ENCODE measurements around the gene STXBP6.

Gene STXBP6

GRCh38 chr14:25050269-25051150 lies 563 bp upstream of the STXBP6 start:
- peak; percentile 73 for DNase-seq

DNA sequence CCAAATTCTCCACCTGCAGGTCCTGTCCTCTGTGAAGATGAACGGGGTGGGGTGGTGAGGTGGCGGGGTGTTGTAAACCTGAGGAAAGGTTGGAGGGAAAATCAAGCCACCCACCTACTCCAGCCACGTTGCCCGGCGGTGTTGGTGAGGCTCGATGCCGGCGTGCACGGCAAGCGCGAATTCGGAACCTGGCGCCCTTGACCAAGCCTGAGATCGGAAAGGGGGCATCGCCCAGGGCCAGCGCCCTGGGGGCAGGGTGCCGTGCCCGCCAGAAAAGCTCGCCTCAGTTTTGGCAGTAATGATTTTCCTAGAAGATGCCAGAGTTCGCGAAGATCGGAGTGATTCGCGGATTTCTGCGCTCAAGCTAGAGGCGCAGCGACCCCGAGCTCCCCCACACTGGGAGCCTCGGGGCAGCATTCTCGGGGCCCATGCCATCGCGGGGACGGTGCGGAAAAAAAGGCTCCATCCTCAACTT lies 817 bp downstream of the STXBP6 start:
- peak; percentile 5 for DNase-seq

DNA sequence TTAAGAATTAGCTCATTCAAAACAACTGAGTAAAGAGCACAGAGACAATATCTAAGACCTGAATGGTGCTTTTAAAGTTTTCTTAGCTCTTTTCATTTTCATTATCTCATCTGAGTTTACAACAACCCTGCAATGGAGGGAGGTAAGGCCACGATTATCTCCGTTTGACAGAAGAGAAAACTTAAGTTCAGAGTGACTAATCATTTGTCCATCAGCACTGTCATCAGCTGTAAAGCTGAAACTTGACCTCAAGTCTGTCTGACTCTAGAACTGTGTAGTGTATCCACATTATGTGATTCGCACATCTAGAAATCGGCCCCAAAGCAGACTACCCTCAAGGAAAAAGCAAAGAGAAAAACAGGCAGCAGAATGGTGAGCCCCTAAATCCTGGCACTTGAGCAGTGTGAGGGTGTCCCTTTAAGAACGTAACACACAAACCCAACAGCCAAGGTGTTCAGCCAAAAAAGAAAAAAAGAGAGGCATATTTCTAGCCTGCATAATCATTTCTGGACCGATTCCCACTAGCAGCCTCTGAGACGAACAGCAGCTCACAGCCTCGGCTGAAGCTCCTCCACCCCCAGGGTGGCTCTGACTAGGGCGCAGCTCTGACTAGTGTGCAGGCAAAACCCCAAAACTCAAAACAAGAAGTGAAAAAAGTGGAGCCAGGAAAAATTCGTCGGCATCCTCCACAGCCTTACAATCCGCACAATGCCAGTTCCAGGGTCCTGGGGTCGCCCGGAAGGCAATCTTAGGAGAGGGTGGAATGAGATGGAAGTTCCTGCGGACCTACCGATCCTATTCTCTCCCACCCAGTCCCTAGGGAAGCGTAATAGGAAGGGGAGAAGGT lies 1.6 kb downstream of the STXBP6 start:
- peak; percentile 58 for DNase-seq

DNA sequence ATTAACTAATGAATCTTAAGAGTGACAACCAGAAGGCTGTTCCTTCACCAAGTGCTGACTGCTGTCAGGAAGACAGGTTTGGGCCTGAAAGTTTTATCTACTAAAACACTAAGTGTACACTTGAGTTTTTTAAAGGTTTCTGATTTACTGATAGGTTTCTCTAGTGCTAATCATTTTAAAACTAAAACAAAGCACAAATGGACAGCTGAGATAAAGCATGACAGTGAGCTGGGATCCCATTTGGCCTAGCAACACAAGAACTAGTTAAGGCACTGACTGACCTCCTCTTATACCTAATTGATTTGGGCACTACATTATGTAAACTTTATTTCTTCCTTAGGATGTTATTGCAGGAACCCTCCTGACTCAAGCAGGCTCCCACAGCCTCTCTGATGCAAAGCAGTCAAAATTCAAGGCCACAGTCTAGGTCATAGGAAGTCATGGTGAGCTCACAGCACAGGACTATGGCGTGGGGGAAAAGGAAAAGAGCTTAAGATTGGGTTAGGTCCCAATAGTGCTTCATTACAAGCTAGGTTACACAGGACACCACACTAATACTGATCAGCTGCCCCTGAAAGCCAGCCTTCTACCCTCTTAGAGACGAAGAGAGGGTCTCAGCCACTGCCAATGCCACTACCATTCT lies 3.5 kb downstream of the STXBP6 start:
- no peak for DNase-seq

GRCh38 chr14:25044106-25044698 lies 5.7 kb downstream of the STXBP6 start:
- no peak for DNase-seq

- DNase-seq, result peak; percentile 70
Observed at GRCh38 chr14:25042362-25043299, 7.3 kb downstream of the STXBP6 start.

- DNase-seq, result no peak
Observed at GRCh38 chr14:25041898-25042297, 8.0 kb downstream of the STXBP6 start.

- DNase-seq, result no peak
Observed at GRCh38 chr14:25041484-25041883, 8.5 kb downstream of the STXBP6 start.

DNA sequence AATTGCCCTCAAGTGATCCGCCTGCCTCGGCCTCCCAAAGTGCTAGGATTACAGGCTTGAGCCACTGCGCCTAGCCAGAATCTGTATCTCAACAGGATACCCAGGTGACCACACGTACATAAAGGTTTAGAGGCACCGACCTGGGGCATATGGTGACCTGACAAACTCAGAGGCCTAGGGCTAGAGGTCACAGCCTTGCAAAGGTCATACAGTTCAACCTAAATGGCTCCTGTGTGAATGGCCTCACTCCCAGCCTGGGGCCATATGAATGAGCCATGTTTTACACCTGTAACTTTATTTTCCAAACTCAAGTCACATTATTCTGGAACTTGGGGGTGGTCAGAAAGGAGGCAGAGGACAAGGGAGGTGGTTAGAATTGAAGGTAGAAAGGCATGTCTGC lies 10.0 kb downstream of the STXBP6 start:
- DNase-seq, result no peak

GRCh38 chr14:25038044-25038668 lies 11.8 kb downstream of the STXBP6 start:
- no peak for DNase-seq

GRCh38 chr14:25037032-25037431 lies 12.9 kb downstream of the STXBP6 start:
- no peak for DNase-seq

DNA sequence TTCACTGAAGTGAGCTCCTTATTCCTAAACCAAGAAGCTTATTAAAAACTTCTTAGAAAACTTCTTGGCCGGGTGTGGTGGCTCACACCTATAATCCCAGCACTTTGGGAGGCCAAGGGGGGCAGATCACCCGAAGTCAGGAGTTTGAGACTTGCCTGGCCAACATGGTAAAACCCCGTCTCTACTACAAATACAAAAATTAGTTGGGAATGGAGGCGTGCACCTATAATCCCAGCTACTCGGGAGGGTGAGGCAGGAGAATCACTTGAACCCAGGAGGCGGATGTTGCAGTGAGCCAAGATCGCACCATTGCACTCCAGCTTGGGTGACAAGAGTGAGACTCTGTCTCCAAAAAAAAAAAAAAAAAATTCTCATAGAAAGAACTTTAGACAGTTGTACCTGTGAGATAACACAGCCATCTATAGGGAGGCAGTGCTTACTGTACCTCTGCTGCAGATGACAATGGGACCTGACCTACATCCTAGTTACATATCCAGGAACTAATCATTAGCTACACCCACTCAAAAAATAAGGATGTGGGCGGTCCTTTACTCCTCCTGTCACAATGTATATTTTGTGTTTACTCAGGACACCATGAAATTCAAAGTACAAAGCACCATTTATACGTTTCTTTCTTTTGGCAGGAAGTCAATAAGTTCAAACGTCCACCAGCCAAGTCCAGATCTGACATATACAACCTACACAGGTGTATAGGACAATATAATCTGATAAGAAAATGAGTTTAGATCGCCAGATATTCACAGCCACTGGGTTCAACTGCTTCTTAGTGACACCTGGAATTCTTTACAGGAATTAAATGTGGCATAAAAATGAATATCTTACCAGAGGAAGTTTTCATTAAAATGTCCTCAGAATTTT lies 14.9 kb downstream of the STXBP6 start:
- DNase-seq, result no peak

DNA sequence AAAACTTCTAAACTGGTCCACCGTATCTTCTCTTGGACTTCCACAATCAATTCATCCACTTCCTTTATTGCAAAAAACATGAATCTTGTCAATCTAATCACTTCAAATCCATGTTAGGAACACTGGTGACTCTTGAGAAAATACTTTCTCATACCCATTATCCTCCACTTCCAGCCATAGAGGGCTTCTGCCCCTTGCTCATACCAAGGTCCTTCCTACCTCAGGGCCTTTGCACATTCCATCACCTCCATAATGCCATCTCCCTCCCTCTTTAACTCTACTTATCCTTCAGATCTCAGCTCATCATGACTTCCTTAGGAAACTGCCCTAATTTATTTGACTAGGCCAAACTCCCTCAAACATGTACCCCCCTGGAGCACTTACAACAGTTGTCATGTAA lies 16.6 kb downstream of the STXBP6 start:
- DNase-seq, result no peak

GRCh38 chr14:25032092-25032784 lies 17.7 kb downstream of the STXBP6 start:
- no peak for DNase-seq

DNA sequence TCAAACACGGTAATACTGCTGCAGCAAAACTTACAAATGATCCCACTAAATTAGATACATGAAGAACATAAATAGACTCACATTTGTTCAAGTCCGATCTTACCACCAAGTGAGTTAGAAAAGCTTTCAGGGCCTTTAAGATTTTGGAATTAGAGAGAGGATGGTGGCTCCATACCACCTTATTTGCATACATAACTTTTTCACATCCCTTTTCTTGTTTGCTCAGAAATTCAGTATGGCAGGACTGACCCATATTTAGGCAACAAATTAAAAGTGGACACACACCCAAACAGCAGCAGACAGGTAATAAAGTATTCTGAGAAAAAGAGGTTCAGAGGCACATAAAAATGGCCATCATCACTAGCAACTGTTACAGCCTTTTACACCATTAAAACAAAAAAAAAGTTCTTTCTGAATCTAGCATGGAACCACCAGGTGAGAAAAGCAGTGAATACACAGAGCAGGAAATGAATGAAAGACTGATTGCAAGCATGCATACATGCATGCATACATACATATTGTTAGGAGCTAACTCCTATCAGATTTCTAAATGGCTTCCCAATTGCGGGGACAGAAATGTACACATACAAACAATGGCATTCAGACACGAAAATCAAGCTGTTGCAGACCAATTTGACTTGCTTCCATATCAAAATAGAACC lies 23.3 kb downstream of the STXBP6 start:
- DNase-seq, result no peak

DNA sequence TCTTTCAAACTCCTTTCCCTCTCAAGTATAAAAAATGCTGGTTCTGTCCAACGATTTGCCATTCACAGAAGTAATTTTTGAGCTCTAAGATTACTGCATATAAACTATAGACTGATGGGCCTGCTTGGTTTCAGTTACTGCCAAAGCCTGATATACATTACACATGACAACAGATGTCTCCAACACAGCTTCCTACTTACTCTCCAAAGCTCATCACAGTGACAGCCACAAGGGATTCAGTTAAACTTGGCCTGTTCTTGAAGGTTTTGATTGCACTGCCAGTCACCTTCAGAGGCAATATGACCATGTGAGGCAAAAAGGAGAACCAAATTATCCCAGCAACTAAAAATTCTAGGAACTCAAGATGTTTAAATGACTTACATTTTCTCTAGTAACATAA lies 30.1 kb downstream of the STXBP6 start:
- no peak for DNase-seq

DNA sequence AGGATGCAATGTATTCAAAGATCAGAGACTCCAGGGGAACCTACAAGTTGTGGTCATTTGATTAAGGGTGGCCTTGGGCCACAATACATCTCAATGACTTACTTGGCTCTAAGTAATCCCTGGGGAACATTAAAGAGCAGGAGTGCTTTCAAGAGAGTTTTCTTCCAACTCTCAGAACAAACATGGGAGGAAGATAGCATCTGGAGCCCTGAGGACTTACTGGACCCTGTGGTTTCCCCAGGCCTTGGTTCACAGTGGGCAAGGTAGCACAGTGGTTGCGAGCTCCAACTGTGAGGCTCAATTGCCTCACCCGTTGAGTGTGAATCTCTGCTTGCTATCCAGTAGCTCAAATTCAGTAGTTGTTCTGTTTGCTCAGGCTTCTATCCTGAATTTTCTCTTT lies 32.4 kb downstream of the STXBP6 start:
- no peak for DNase-seq

DNA sequence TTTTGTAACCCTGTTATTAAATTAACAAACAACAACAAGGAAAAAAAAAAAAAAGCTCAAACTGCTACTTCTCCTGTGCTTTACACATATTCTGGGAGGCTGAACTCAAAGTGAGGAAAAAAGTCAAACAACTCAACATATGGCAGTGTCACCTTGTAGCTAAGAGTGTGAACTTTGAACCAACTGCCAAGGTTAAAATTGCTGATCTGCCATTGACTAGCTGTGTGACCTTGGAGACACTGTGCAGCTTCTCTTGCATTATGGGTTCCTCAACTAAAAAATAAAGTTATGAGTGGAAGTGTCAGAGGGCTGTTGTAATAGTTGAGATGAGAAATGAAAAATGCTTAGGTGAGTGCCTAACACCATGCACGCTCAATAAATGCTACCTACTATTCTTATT lies 34.2 kb downstream of the STXBP6 start:
- DNase-seq, result no peak

DNA sequence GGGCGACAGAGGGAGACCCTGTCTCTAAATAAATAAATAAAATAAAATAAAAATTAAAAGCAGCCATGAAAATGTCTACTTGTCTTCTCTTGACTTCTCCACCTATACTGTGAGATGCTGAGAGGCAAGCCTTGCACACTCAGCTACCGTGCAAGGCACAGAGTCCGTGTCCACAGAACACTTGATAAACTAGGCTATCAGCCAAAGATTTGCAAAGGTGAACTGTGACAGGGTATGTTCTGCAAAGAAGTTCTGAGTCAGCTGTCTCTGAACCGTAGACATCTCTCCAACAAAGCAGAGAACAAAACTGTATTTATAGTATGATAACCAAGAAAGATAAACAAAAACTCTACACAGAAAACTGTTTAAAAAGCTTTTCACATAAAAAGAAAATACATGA lies 35.5 kb downstream of the STXBP6 start:
- no peak for DNase-seq

All from fibroblast of skin of scalp (primary cell).